ENCODE data around the gene RBMS3.
"Not testable (repeated sequence)": the region's sequence is repeated elsewhere in the genome, so short reads cannot be mapped to it uniquely, and the experiment has no call there.

Gene RBMS3

DNA sequence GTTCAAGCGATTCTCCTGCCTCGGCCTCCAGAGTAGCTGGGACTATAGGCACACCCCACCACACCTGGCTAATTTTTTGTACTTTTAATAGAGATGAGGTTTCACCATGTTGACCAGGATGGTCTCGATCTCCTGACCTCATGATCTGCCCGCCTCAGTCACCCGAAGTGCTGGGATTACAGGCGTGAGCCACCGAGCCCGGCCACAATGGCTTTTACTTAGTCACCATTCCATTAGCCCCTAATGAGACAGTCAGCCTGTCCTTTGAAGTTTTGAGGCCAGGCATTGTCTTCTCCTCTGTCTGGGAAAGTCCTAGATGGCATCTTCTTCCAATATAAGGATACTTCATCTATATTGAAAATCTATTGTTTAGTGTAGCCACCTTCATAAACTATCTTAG lies 515.9 kb downstream of the RBMS3 start:
- in situ Hi-C loops (cut with MboI; ENCODE audit: low sequenced_read_pairs): no loop called here
- Histone ChIP-seq H3K4me1 (peaks cover 6% of the 10 kb centered on the region), H3K9me3 (no peaks in the 10 kb centered on the region), H3K27me3 (ENCODE audit: low read depth) (no peaks in the 10 kb centered on the region), H3K4me3 (no peak overlapping the region), H3K36me3 (replicated peaks) (no peaks in the 10 kb centered on the region)
- DNase-seq (ENCODE audit: low spot score in 2 of 2): no peak

DNA sequence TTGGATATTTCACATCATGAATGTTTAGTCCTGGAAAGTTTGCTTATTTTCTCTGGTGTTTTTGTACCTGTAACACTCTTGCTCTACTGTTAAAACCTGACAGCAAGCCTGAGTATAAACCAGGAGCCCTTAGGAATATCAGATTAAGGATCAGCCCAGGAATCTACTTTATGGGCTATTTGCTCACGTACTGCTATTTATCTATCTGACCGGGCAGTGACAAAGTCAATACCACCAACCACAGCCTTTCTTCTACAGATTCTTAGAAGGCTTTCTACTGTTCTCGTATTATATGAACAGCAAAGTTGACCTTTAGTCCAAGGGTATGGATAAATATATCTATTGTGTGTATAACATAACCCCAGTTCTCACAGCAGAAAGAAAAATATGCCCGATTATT lies 521.2 kb downstream of the RBMS3 start:
- no peak for DNase-seq (ENCODE audit: low spot score in 2 of 2)
- Histone ChIP-seq H3K4me3 (no peak overlapping the region), H3K36me3 (replicated peaks) (no peaks in the 10 kb centered on the region), H3K9me3 (no peaks in the 10 kb centered on the region), H3K4me1 (no peaks in the 10 kb centered on the region; the same call in 1 of the 2 replicates), H3K27me3 (ENCODE audit: low read depth) (no peaks in the 10 kb centered on the region)
- in situ Hi-C loops (cut with MboI; ENCODE audit: low sequenced_read_pairs): no loop called here

DNA sequence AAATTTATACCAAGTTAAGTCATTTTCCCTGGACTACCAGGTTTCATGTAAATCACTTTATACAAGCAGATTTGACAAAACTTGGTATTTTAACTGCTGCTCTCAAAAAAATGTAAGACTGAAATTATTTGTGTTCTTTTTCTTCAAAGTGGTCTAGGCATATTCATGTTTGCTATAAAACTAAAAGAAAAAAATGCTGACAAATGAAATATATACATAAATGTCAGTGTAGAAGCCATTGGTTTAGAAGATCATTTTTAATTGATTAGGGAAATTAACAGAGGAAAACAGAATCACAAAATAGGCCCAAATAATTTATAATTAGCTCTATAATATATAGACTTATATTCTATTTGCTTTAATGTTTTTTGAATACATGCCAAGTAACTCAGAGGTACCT lies 523.2 kb downstream of the RBMS3 start:
- no peak overlapping the region for H3K4me3 ChIP-seq
- H3K36me3 ChIP-seq (replicated peaks): no peaks in the 10 kb centered on the region
- peaks cover 14% of the 10 kb centered on the region for H3K4me1 ChIP-seq
- no peaks in the 10 kb centered on the region for H3K27me3 ChIP-seq (ENCODE audit: low read depth)
- DNase-seq (ENCODE audit: low spot score in 2 of 2): no peak
- no peaks in the 10 kb centered on the region for H3K9me3 ChIP-seq
- in situ Hi-C loops (cut with MboI; ENCODE audit: low sequenced_read_pairs): no loop called here

DNA sequence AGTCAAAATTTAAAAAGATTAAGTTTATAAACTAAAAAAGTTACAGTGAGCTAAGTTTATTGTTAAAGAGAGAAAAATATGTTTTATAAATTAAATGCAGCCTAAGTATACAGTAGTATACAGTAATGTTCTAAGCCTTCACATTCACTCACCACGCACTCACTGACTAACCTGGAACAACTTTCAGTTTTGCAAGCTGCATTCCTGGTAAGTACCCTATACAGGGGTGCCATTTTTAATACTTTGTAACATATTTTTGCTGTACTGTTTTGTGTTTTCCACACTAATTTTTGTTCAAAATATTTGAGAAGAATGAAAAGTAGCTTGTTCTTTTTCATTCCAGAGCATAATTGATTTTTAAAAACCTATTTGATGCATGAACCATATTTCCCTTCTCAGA lies 524.9 kb downstream of the RBMS3 start:
- Histone ChIP-seq H3K4me1 (peaks cover 23% of the 10 kb centered on the region), H3K27me3 (ENCODE audit: low read depth) (no peaks in the 10 kb centered on the region), H3K4me3 (no peak overlapping the region), H3K9me3 (no peaks in the 10 kb centered on the region), H3K36me3 (replicated peaks) (no peaks in the 10 kb centered on the region)
- in situ Hi-C loops (cut with MboI; ENCODE audit: low sequenced_read_pairs): no loop called here
- DNase-seq (ENCODE audit: low spot score in 2 of 2): no peak

DNA sequence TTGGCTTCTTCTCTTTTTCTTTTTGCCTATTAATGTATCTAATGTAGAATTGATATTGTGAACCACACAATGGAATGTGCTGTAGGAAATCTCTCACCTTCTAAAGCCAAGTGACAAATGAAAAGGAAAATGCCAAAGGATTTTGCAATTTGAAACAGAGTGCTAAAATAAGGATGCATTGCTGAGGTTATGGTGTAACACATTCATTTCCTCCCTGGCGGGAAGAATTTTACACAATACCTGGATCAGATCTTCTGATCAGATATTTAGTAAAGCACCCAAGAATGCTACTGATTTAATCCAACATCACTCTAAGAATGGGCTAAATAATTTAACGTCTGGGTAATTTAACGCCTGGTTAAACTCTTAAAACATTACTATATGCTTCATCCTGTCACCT lies 527.5 kb downstream of the RBMS3 start:
- H3K9me3 ChIP-seq; H3K36me3 ChIP-seq (replicated peaks); DNase-seq (ENCODE audit: low spot score in 2 of 2); H3K4me3 ChIP-seq; H3K27me3 ChIP-seq (ENCODE audit: low read depth); in situ Hi-C loops (cut with MboI; ENCODE audit: low sequenced_read_pairs): not testable (repeated sequence)
- peaks cover 24% of the 10 kb centered on the region for H3K4me1 ChIP-seq

DNA sequence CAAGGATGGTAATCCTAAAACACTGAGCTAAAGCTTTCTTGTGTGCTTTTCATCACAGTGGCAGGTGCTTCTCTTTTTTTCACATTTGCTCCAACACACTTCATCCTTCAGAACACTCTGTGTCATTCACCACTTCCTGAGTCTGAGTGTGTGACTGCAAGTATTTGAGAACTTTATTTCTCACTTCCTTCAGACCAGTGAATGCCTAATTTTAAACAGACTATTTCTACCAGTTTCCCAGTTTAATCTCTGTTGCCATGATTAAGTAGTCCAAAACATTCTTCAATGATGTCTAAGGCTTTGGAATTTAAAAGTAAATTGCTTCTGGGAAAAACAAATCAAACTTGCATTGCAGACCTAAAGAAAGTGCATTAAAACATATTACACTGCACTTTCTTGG lies 541.2 kb downstream of the RBMS3 start:
- no peaks in the 10 kb centered on the region for H3K27me3 ChIP-seq (ENCODE audit: low read depth)
- no peak overlapping the region for H3K4me3 ChIP-seq
- H3K4me1 ChIP-seq: no peaks in the 10 kb centered on the region
- in situ Hi-C loops (cut with MboI; ENCODE audit: low sequenced_read_pairs): no loop called here
- no peaks in the 10 kb centered on the region for H3K36me3 ChIP-seq (replicated peaks)
- H3K9me3 ChIP-seq: no peaks in the 10 kb centered on the region
- DNase-seq (ENCODE audit: low spot score in 2 of 2): no peak

DNA sequence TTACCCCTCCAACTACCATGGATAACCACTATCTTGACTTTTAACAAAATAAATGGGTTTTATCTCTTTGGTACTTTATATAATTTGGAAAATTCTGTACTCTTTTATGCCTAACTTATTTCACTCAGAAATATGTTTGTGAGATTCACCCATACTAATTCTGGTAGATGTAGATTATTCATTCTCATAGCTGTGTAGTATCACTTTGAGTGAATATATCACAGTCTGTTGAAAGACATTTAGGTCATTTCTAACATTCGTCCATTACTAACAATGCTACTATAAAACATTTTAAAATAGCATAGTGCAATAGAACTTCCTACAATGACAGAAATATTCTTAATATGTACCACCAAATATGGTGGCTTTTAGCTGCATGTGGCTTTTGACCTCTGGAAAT lies 542.4 kb downstream of the RBMS3 start:
- no peaks in the 10 kb centered on the region for H3K9me3 ChIP-seq
- in situ Hi-C loops (cut with MboI; ENCODE audit: low sequenced_read_pairs): no loop called here
- H3K27me3 ChIP-seq (ENCODE audit: low read depth): no peaks in the 10 kb centered on the region
- H3K4me1 ChIP-seq: no peaks in the 10 kb centered on the region; the same call in 1 of the 2 replicates
- no peaks in the 10 kb centered on the region for H3K36me3 ChIP-seq (replicated peaks)
- DNase-seq (ENCODE audit: low spot score in 2 of 2): no peak
- no peak overlapping the region for H3K4me3 ChIP-seq

DNA sequence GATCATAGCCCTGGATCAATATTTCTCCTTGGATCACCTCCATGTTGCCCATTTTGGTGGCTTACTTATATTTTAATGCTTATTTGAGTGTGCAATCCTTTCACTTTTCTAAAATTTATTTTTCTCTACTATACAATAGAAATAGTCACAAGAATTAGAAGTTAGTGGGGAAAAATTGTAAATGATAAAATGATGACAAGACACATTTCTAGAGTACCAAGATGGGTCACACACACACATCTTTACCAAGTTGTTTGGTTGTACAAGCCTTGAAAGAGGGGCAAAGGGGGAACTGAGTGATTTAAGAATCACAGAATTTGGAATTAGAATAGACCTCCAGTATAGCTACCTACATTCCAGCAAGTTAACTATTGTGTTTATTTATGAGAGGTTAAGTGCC lies 545.8 kb downstream of the RBMS3 start:
- Histone ChIP-seq H3K9me3 (no peaks in the 10 kb centered on the region), H3K4me3 (no peak overlapping the region), H3K27me3 (ENCODE audit: low read depth) (no peaks in the 10 kb centered on the region), H3K36me3 (replicated peaks) (no peaks in the 10 kb centered on the region), H3K4me1 (peaks cover 4% of the 10 kb centered on the region)
- in situ Hi-C loops (cut with MboI; ENCODE audit: low sequenced_read_pairs): no loop called here
- DNase-seq (ENCODE audit: low spot score in 2 of 2): no peak

DNA sequence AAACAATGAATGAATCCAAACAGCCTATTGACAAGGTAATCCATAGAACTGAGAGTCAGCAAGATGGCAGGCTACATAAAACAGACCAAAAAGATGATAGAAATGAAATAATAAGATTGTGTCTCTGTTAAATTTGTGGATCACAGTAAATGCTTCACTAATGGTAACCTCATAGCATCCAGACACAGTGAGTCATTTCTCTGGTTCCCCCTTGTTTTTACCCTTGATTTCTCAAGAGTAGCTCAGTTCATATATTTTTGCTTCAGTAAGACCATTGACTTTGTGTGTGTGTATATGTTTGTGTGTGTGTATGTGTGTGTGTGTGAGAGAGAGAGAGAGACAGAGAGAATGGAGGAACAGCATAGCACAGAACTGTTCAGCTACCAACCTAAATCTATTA lies 546.9 kb downstream of the RBMS3 start:
- Histone ChIP-seq H3K9me3 (no peaks in the 10 kb centered on the region), H3K4me1 (peaks cover 4% of the 10 kb centered on the region), H3K36me3 (replicated peaks) (no peaks in the 10 kb centered on the region), H3K4me3 (no peak overlapping the region), H3K27me3 (ENCODE audit: low read depth) (no peaks in the 10 kb centered on the region)
- in situ Hi-C loops (cut with MboI; ENCODE audit: low sequenced_read_pairs): no loop called here
- DNase-seq (ENCODE audit: low spot score in 2 of 2): no peak

DNA sequence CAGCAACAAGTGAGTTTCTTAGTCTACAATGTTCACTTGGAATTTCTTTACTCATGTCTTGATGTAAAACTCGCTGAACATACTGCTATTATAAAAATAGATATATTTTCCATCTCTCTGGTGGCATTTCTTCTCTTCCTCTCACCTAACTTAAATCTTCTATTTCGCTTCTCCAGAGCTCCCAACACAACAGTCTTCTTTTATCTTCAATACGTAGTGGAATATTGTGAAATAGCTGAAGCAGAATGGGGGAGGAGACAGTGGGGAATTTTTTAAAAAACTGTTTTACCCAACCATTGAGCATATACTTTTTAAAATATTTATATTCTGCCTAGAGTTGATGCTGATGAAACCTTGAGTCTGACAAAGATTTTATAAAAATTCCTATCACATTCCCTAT lies 548.5 kb downstream of the RBMS3 start:
- Histone ChIP-seq H3K9me3 (no peaks in the 10 kb centered on the region), H3K36me3 (replicated peaks) (no peaks in the 10 kb centered on the region), H3K4me1 (peaks cover 4% of the 10 kb centered on the region), H3K4me3 (no peak overlapping the region), H3K27me3 (ENCODE audit: low read depth) (no peaks in the 10 kb centered on the region)
- in situ Hi-C loops (cut with MboI; ENCODE audit: low sequenced_read_pairs): no loop called here
- DNase-seq (ENCODE audit: low spot score in 2 of 2): no peak

DNA sequence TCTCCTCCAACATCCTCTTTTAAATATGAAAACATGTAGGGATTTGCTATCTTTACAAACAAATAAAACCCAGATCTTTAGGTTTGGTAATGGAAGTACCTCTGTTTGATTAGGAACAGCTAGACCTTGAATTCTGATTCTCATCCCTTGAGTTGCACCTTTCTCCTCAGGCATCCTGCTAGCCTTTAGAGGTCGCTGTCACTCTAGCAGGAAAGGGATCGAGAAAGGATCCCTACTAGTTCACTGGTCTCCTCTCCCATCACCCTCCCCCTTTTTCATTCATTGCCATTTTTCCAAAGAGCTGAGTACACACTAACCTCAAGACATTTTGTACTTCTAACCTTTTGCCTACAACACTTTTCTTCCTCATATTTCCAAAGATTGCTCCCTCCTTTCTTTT lies 569.8 kb downstream of the RBMS3 start:
- DNase-seq (ENCODE audit: low spot score in 2 of 2): peak in 1 of 2 experiments; percentile 10
- in situ Hi-C loops (cut with MboI; ENCODE audit: low sequenced_read_pairs): no loop called here
- Histone ChIP-seq H3K36me3 (replicated peaks) (no peaks in the 10 kb centered on the region), H3K4me3 (no peak overlapping the region), H3K27me3 (ENCODE audit: low read depth) (no peaks in the 10 kb centered on the region), H3K9me3 (no peaks in the 10 kb centered on the region), H3K4me1 (no peaks in the 10 kb centered on the region)

DNA sequence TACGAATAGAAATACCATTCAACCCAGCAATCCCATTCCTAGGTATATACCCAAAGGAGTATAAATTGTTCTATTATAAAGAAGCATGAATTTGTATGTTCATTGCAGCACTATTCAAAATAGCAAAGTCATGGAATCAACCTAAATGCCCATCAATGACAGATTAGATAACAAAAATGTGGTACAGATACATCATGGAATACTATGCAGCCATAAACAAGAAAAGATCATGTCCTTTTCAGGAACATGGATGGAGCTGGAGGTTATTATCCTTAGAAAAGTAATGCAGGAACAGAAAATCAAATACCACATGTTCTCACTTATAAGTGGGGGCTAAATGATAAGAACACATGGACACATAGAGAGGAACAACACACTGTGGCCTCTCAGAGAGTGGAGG lies 571.9 kb downstream of the RBMS3 start:
- H3K4me1 ChIP-seq: no peaks in the 10 kb centered on the region
- in situ Hi-C loops (cut with MboI; ENCODE audit: low sequenced_read_pairs): no loop called here
- no peak overlapping the region for H3K4me3 ChIP-seq
- no peaks in the 10 kb centered on the region for H3K27me3 ChIP-seq (ENCODE audit: low read depth)
- no peaks in the 10 kb centered on the region for H3K36me3 ChIP-seq (replicated peaks)
- no peak for DNase-seq (ENCODE audit: low spot score in 2 of 2)
- no peaks in the 10 kb centered on the region for H3K9me3 ChIP-seq

DNA sequence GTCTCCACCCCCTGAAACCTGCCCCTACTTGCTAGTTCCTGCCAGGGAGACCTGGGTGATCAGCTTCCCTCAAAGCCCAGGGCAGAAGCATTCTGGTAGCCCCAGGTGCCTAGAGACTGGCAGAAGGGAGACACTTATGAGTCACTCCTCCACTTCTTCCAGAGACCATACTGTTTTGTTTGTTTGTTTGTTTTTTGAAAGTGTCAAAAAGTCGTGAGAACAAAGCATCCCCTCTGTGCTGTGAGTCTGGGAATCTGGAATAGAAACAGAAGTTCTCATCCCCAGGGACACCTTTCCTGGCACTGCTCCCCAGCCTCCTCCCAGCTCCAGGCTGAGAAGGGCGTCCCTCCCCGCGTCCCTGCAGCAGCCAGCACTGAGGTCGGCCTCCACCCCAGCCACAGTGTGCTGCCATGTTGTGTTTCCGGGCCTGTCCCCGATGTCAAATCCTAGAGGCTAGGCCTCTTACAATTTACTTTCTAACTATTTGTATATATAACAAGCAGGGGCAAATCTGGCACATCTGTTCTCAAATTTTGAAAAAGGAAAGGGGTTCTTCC lies 573.0 kb downstream of the RBMS3 start:
- Histone ChIP-seq H3K4me1 (no peaks in the 10 kb centered on the region), H3K4me3 (no peak overlapping the region), H3K27me3 (ENCODE audit: low read depth) (no peaks in the 10 kb centered on the region), H3K9me3 (no peaks in the 10 kb centered on the region), H3K36me3 (replicated peaks) (no peaks in the 10 kb centered on the region)
- in situ Hi-C loops (cut with MboI; ENCODE audit: low sequenced_read_pairs): no loop called here
- DNase-seq (ENCODE audit: low spot score in 2 of 2): no peak

DNA sequence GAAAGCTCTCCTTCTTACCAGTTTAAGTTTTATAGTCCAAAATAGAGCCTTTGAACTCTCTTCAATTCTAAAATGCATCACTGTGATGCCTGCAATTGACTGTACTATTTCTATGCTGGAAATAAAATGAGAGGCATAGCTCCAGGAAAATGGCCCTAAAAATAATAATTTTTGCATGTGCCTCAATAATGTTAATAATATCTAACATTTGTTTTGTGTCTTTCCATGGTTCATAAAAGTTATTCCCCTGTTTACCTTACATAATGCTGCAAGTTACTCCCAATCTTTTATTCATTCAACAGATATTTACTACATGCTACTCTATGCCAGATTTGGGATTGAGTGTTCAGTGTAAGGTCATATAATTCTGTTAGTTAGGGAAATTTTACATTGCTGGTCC lies 574.0 kb downstream of the RBMS3 start:
- DNase-seq (ENCODE audit: low spot score in 2 of 2): no peak
- no peaks in the 10 kb centered on the region for H3K4me1 ChIP-seq
- no peaks in the 10 kb centered on the region for H3K27me3 ChIP-seq (ENCODE audit: low read depth)
- in situ Hi-C loops (cut with MboI; ENCODE audit: low sequenced_read_pairs): no loop called here
- no peaks in the 10 kb centered on the region for H3K9me3 ChIP-seq
- H3K36me3 ChIP-seq (replicated peaks): no peaks in the 10 kb centered on the region
- no peak overlapping the region for H3K4me3 ChIP-seq

DNA sequence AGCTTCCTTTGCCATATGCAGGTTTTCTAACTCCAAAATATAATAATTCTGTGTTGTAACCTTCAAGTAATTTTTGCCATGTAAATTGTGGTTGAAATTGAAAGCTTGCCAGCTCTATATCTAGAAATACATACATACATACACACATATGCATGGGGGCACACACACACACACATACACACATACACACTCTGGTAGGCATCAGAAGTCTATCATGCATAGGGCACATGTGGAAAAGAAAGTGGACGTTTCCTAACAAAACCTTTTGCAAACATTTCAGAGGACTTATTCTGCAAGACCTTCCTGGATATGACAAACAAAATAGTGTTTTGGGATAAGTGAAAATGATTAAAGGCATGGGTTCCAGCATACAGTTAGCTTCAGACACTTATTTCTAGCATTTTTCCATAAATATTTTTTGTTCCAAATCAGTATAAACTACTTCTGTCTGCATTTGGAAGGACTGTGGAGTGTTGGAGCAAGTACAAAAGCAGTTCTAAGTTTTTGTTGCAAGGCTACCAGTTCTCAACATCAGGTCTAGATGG lies 578.9 kb downstream of the RBMS3 start:
- no peak for DNase-seq (ENCODE audit: low spot score in 2 of 2)
- Histone ChIP-seq H3K9me3 (no peaks in the 10 kb centered on the region), H3K4me3 (no peak overlapping the region), H3K27me3 (ENCODE audit: low read depth) (0 out of 2 replicates have a peak, but pooled peaks cover 2% of the 10 kb centered on the region), H3K4me1 (no peaks in the 10 kb centered on the region), H3K36me3 (replicated peaks) (no peaks in the 10 kb centered on the region)
- in situ Hi-C loops (cut with MboI; ENCODE audit: low sequenced_read_pairs): no loop called here

All from HAP-1 (cell line).